Measurements from ENCODE around the gene TENM3.

The TENM3 gene

DNA sequence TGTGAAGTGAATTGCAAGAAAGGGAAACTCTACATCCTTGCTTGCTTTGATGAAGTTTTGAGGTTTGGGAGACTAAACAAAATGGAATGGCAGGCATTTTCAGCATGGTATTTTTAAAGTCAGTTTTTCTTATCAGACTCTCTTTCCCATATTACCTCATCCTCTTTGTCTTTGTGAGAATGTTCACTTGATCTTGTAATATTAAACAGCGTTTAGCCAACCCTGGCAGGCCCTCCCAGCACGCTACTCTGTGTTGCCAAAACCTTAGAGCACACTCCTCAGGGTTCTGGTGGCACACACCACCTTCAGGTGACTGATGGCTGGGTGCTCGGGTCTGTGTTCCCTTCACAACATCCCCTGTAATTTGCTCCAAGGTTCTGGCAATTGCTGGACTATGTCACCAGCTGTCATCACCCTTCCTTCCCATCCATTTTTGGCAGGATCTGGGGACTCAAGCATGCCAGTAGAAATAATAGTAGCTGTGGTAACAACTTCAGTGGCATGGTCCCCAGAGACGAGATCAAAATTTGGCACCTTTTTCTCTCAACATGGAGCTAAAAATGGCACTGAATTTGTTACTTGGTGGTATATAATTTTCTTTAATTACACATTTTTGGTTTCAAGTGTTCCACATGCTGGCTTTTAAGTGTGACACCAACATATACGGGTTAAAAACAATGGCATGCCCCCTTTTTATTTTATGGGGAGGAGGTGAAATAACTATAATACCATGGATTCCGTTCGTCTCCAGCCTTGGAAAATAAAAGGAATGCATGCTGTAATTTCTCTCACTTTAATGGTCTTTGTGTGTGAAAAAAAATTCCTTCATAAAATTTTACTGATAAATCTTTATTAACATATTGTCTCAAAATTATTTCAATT is 400.8 kb downstream of the TENM3 start:
- peak; percentile 90 for DNase-seq

GRCh38 chr4:182644683-182645050 is 401.5 kb downstream of the TENM3 start:
- peak; percentile 83 for DNase-seq

GRCh38 chr4:182645511-182645910 is 402.3 kb downstream of the TENM3 start:
- DNase-seq: peak; percentile 5

- DNase-seq: no peak
These were observed 404.6 kb downstream of the TENM3 start for GRCh38 chr4:182647646-182648300.

DNA sequence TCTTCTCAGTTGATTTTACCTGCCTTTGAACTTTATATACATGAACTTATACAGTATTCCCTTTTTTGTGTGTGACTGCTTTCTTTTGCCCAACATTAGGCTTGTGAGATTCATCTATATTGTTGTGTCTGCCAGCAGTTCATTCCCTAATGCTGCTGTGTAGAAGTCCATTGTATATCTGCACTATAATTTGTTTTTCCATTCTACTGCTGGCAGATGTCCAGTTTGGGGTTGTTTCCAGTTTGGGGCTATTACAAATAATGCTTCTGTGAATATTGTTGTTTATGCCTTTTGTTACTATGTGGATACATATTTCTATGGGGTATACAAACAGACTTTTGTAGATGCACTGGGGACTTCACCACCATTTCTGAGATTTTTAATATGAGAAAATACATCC is 405.6 kb downstream of the TENM3 start:
- no peak for DNase-seq

- DNase-seq: peak; percentile 4
These were observed 406.7 kb downstream of the TENM3 start for GRCh38 chr4:182649698-182650477.

DNA sequence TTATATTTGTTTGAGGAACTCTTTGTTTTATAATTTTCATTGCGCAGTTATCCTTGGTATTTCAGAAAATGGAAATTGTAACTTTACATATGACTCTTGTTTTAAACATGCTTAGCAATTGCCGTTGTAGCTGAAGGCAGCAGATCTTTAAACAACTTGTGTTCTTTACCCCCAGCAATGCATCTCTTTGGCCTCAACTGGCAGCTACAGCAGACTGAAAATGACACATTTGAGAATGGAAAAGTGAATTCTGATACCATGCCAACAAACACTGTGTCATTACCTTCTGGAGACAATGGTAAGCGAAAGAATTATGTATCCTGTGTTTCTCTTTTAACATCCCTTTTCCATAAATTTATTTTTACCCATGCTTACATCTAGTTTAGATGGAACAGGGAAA is 410.4 kb downstream of the TENM3 start:
- peak; percentile 61 for DNase-seq

DNA sequence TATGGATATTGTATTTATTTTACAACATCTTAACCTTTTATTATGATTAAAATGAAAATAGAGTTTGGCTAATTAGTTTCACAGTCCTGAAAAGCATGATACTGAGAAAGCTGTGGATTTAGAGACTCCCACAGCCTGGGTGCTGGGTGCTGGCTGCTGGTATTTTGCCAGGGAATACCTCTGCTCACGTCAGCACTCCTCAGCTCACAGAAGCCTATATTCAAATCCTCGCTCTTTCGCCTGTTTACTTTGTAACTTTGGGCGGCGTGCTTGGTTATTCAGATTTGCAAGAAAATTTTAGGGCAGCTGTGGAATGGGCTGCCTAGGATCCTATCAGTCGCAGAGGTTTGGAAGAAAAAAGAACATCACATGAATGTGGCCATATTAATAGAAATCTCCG is 412.1 kb downstream of the TENM3 start:
- DNase-seq: no peak

- no peak for DNase-seq
These were observed 419.3 kb downstream of the TENM3 start for GRCh38 chr4:182662551-182662950.

DNA sequence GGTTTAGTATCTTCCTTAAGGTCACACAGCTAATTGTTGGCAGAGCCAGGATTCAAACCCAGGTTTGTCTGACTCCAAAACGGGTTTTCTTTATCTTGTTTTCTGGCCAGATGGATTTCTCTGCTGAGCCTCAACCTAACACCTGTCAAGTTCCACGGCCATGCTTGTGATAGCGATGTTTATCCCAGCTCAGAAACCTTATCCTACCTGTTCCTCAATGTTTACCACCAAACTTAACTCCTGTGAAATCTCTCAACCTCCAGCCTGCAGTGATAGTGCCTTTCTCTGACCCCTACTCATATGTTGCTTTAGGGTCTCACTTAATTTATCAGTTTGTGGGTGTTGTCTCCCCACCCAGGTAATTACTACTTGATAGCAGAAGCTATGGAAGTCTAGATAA is 428.0 kb downstream of the TENM3 start:
- no peak for DNase-seq

DNA sequence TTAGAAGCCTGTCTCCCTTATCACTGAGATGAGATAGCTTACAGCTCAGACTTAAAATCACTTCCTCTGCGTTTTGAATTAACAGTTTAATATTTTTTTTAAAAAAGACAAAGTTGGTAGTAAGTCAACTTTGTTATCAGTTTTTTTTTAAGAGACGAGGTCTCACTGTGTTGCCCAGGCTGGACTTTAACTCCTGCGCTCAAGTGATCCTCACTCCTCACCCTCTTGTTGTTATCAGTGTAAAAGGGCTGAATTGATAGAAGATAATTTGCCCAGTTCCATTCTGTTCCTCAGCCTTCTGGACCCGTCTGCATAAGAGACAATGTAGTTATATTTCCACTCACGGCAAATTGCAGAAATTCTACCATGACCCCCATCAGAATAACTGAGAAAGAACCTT is 428.5 kb downstream of the TENM3 start:
- DNase-seq: no peak

GRCh38 chr4:182678590-182678989 is 435.4 kb downstream of the TENM3 start:
- DNase-seq: no peak

DNA sequence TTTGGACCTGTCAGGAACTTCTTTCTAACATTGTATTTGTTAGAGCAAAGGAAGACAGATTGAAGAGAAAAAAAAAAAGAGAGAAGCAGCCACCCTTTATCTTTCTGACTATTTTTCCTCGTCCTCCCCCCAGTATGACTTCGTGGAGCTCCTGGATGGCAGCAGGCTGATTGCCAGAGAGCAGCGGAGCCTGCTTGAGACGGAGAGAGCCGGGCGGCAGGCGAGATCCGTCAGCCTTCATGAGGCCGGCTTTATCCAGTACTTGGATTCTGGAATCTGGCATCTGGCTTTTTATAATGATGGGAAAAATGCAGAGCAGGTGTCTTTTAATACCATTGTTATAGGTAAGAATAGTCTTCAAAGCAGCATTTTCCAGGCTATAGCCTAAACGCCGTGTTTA is 436.3 kb downstream of the TENM3 start:
- DNase-seq: no peak

DNA sequence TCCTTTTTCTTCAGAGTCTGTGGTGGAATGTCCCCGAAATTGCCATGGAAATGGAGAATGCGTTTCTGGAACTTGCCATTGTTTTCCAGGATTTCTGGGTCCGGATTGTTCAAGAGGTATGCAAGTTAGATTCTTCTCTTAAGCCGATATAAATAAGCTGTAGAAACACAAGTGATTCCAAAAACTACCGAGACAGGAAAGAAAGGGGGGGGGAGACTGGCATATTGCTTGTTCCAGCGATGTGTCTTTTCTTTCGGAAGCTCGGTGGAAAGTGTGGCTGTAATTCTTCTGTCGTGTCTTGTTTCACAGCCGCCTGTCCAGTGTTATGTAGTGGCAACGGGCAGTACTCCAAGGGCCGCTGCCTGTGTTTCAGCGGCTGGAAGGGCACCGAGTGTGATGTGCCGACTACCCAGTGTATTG is 437.0 kb downstream of the TENM3 start:
- DNase-seq: no peak

GRCh38 chr4:182683661-182684060 is 440.5 kb downstream of the TENM3 start:
- peak; percentile 44 for DNase-seq

DNA sequence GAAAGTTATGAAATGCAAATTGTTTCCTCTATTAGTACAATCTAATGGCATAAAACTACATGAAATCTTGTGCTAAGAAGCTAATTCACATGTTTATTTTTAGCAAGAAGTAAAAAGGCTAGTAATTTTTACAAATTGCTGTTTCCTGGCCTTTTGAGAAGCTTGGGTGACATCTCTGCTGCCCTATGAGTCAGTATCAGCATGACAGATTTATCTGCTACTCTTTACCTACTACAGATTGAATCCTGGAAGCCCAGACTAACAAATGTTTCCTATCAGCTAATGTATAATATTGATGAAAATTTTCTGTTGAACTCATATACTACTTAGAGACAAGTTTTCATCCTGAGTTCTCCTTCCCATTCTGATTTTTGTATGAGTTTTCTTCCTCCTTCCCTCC is 441.6 kb downstream of the TENM3 start:
- DNase-seq: peak; percentile 20

- no peak for DNase-seq
These were observed 444.9 kb downstream of the TENM3 start for GRCh38 chr4:182688081-182688480.

GRCh38 chr4:182694551-182694950 is 451.3 kb downstream of the TENM3 start:
- DNase-seq: no peak

DNA sequence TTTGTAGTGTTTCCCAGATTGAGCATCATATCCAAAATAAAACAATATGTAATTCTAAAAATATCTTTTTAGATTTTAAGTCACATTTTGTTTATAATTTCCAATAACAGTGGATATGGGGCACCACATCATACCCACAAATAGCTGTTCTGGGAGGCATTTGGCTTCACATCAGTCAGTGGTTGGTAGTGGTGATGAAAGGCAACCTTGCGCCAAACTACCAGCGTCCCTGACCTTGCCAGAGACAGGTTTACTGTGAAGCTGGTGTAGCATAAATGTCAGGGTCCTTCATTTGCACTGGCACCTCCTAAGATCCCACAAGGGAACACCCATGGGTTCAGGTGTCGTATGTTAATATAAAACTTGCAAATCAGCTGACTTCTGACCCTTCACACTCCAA is 451.8 kb downstream of the TENM3 start:
- no peak for DNase-seq

DNA sequence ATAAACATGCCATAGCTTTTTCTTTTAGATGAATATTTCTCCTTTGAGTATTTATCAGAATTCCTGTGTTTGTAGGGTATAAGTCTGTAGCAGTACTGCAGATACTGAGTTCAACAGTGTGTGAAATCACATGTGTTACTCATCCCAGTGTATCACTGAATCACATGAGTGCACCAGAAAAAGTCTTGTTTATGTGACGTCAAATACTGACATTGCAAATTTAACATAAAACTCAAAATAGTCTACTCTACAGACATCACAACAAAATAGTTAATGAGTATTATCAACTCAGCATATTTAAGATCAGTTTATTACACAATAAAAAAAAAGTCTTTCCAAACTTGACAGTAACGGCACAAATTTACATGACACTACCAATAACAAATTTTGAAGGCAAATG is 452.6 kb downstream of the TENM3 start:
- DNase-seq: peak; percentile 15

DNA sequence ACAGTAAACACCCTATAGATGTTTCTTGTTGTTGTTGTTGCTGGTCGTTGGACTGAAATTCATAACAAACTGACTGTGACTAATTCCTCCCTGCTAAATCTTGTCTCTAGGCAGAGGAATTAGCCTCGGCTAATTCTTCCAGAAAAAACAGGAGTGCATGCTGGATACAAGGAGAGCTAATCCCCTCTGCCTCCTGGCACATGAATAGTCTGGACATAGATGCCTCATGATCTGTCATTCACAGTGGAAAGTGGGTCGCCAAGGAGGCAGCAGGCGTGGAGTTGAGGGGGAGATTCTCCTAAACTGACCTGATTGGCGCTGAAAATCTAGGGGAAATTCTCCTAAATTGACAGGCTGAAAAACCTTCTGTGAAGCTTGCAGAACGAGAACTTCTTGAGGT is 453.9 kb downstream of the TENM3 start:
- no peak for DNase-seq

DNA sequence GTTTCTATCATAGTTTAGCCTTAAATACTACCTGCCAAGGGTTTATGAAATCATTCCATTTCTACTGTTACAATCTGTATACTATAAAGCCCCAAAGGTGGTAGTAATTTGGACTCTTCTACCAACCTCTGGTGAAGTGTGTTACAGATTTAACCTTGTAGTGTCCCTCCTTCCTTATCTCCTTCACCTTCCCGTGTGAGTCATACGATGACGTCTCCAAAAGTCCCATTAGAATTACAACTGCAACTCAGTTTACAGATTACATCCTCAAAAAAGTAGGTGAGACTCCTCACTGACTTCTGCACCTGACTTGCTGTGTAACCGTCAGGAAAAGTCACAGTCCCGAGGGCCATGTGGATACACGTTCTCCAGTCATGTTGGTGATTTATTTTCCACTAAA is 455.0 kb downstream of the TENM3 start:
- DNase-seq: no peak

GRCh38 chr4:182699201-182699600 is 456.0 kb downstream of the TENM3 start:
- no peak for DNase-seq
